Stimulated activated CD8-positive, alpha-beta memory T cell treated with anti-CD3 and anti-CD28 coated beads, Interleukin-12 subunit alpha, Interleukin-12 subunit beta, amount 100 ng/mL, for 1 hour (primary cell): ENCODE results near the gene TANGO2.

ENCODE experiments used
- DNase-seq: peaks from one replicate; pipeline ENCODE4 v3.0.0-alpha.2; 2020; ENCODE audit warnings: low read depth

The TANGO2 gene

GRCh38 chr22:19983741-19984140, 37.2 kb upstream of the TANGO2 start:
- no peak for DNase-seq

- DNase-seq, result no peak
Measured at GRCh38 chr22:19984201-19984753, 36.6 kb upstream of the TANGO2 start.

DNA sequence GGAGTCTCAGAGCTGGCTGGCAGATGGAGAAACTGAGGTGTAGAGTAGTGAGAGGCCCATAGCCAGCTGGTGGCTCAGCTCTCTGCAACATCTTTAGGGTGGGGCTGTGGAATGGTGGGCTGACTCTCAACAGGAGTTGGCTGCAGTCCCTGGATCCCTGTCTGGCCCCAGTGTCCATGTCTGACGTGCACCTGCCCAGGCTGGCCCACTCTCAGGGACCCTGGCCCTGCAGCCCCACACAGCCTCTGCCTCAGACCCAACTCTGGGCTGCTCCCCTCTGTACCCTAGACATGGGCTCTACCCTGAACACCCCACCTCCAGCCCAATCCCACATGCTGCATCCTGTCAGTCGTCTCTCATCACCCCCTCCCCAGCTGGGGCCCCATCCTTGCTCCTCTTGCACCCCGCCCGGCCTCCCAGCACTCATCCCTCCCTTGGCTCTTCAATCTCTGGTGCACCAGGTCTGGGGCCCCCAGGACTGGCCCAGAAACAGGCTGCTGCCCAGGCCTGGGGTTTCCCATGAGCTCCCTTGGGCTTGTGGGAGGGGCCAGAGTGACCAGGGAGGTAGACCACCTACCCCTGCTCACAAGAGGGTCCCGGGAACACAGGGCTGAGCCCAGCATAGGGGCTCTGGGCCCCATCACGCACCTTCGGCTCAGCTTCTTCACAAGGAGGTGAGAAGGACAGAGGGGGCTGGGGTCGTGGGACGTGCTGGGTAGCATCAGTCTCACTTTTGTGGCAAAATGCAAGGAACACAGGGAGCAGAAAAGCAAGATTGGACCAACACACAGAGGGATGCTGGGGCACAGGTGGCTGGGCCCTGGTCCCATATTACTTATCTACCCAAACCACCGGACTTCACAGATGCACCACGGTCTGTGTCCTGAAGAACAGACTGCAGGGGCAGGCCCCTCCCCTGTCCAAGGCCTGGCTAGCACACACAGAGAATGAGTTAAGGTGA, 35.8 kb upstream of the TANGO2 start:
- no peak for DNase-seq

GRCh38 chr22:19986011-19986409, 34.9 kb upstream of the TANGO2 start:
- no peak for DNase-seq

GRCh38 chr22:19986410-19987341, 34.2 kb upstream of the TANGO2 start:
- DNase-seq, result peak; percentile 30

- DNase-seq, result no peak
Measured at GRCh38 chr22:19987394-19988306, 33.3 kb upstream of the TANGO2 start.

GRCh38 chr22:19988331-19988808, 32.5 kb upstream of the TANGO2 start:
- no peak for DNase-seq

- DNase-seq, result no peak
Measured at GRCh38 chr22:19988965-19989724, 31.8 kb upstream of the TANGO2 start.

DNA sequence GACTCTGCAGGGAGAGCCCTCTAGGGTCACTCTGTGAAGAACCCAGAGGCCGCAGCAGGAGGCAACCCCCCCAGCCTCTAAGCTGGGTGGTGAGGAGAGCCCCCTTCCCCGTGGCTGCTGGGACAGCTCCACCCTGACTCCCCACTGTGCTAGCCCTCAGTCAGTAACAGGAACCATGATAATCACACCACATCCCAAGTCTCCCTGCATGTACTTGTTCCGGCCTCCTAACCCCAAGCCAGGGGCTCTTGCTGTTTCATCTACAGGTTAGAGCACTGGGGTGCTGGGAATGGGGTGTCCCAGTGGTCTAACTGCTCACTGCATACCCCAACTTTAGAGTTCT, 31.2 kb upstream of the TANGO2 start:
- DNase-seq, result no peak

DNA sequence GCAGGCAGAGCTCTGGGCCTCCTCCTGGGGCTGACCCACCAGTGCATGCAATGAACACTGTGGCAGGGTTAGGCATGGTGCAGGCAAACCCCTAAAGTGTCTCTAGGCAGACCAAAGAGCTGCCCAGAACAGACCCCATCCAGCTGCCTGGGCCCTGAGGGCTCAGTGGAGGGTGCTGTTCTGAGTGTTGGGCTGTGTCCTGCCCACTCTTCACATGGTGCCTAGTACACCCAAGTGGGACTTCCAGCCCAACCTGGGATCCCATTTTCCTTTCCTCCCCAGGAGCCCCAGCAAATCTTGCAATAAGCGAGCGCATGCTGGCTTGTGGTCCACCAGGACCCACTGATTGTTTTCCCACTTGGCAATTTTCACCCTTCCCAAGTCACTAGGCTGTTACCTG, 30.7 kb upstream of the TANGO2 start:
- DNase-seq, result no peak

DNA sequence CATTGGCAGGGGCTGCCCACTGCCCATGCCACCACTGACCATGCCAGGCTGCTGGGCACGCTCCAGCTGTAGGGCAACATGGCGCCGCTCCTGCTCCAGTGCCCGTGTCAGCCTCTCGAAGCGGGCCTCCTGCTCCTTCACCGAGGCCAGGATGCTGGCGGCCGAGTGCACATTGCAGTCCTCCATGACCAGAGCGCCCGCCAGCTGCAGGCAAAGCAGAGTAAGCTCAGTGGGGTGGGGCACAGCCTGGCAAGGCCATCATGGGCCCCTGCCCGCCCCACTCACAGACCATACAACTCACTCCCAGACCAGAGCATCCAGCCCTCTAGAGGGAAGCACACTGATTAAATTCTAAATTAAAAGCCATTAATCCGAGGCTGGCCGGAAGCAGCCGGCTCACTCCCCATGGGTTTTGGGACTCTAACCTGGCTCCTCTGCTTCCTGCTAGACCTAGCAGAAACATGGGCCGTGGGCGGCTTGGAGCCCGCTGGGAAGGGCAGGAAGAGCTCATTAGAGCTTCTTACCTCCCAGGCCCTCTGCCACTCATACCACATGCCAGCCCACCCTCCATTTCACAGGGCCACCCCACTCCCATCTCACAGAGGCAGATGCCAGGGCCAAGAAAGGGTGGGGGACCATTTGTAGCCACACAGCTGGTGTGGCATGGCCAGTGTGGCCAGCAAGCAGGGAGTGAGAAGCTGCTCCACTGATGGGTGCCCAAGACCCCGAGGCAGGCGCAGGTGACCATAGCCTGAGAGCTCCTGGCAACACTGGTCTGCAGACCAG, 30.1 kb upstream of the TANGO2 start:
- DNase-seq, result no peak

DNA sequence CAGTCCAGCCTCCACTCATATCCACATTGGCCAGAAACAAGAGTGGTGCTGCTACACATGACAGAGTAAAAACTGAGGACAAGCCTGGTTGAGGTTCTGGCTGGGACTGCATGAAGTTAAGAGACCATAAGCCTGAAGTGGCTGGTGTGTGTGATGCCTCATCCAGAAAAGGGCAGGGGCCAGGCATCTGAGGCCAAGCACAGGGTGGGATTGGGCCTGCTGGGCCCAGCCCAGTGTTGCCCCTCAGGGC, 29.6 kb upstream of the TANGO2 start:
- DNase-seq, result no peak

DNA sequence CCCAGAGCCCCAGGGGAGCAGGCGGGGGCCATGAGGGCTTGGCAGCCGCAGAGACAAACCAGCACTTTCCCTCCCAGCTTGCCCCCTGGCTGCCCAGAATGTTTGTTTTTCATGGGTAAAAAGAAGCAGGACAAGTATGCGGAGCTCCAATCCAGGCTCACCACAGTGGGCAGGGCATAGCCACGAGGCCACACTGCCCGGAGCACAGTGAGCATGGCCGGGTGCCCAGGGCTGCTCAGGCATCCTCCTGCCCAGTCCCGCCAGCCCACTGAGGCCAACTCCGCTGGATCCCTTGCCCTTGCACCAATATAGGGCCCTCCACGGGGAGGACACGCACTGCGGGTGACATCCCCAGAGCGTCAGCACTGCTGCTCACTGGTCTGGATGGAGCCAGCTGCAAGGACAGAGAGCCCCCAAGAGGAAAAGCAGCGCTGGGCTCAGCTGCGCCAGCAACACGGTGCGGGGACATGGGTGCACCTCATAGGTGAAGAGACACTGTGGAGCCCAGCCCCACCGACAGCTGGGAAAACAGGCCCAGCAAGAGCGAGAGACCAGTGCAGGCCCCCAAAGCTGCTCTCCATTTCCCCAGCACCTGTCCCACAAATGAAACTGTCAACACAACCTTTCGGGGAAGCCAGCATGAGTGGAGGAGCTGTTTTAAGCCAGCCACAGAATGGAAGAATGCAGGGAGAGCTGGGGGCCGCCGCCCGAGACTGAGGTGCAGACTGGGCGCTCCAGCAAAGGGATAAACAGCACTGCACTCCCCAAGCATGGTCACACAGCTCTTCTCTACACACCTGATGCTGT, 29.1 kb upstream of the TANGO2 start:
- DNase-seq, result no peak

- no peak for DNase-seq
Measured at GRCh38 chr22:19992481-19992911, 28.4 kb upstream of the TANGO2 start.

DNA sequence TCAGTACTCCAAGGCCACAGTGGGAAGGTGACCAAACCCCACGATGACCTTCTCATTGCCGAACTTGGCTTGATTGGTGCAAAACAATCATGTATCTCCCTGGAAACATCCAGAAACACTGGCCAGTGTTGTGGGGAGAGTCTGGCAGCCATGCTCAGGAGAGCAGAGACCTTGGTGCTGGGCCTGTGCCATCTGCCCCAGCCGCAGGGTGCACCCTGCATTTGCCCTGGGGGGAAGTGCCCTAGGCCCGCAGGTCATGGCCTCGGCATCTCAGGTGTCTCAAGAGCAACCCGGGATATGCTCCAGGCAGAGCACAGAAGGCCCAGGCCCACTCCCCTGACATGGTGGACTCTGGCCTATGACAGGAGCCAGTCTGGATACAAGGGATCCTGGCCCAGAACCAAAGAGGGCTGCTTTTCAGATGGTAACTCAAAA, 28.0 kb upstream of the TANGO2 start:
- DNase-seq, result no peak

- no peak for DNase-seq
Measured at GRCh38 chr22:19993926-19994325, 27.0 kb upstream of the TANGO2 start.

GRCh38 chr22:19994851-19995610, 25.9 kb upstream of the TANGO2 start:
- DNase-seq, result no peak

DNA sequence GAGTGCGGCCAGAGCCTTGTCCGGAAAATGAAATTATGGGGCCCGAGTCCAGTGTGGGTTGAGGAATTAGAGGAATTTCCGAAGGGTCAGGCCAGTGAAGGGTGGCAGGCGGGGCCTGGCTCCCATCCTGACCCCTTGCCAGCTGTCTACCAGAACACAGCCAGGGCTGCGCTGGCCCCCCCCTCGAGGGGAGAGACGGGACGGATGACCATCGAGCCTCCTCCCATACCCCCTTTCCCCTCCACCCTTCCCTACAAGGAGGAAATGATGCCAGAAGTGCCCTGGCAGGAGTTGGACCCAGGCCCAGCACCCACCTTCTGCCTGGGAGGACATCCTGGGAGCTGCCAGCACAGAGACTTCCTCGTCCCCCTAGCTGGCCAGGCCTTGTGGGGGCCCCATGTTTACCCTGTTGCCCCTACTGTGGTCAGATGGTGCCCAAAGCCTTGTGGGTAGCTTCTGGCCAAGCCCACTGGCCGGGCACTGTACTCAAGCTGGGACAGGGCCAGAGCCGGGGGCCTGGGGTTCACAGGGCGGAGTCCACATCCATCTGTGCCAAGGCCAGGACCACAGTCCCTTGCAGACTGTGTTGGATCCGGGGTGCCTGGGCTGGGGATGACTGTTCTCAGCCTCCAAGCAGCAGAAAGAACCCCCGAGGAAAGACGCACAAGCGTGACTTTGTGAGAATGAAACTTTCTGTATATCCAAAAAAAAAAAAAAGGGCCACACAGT, 25.1 kb upstream of the TANGO2 start:
- no peak for DNase-seq
